Measurements from ENCODE around the gene RNPC3.

The RNPC3 gene

DNA sequence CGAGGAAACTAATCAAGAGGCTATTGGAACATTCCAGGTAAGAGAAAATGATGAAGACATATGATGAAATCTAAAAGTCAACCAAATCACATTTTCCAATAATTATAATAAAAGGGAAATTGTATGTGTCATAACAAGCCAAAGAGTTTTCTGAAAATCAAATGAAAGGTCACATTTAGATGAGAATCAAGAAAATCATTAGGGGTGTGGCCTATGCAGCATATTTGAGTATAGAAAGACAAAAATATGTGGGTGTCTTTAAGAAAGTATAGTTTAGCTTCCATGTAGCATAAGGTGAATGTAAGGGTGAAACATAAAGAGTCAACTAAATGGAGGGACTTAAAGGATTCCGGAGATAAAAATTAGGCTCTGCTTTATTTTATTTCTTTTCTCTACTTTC is 9.2 kb upstream of the RNPC3 start:
- Histone ChIP-seq H3F3A (ENCODE audit: control insufficient read depth, insufficient read depth) (no peaks in the 10 kb centered on the region), H3K4me2 (ENCODE audit: low read length) (no peak overlapping the region), H3K9me2 (replicated peaks; ENCODE audit: control insufficient read depth, low read length) (no peaks in the 10 kb centered on the region), H3K9me3 (ENCODE audit: control insufficient read depth, insufficient read depth, low read length) (no peaks in the 10 kb centered on the region), H3K79me2 (ENCODE audit: control insufficient read depth, low read length) (no peaks in the 10 kb centered on the region), H3K27ac (ENCODE audit: low read depth, low read length) (no peak overlapping the region), H3K4me3 (ENCODE audit: low read length) (no peak overlapping the region), H3K36me3 (ENCODE audit: control insufficient read depth, low read length) (no peaks in the 10 kb centered on the region), H3K4me1 (ENCODE audit: control insufficient read depth, low read length) (no peaks in the 10 kb centered on the region), H3K27me3 (ENCODE audit: control insufficient read depth, low read length) (no peaks in the 10 kb centered on the region), H4K20me1 (ENCODE audit: control insufficient read depth, insufficient read depth, low read depth, low read length) (no peaks in the 10 kb centered on the region)
- TF ChIP-seq EZH2phosphoT487 (IDR thresholded peaks at IDR 0.05; ENCODE audit: borderline replicate concordance, low read length), result no peak
- TF ChIP-seq, protein P1, sequence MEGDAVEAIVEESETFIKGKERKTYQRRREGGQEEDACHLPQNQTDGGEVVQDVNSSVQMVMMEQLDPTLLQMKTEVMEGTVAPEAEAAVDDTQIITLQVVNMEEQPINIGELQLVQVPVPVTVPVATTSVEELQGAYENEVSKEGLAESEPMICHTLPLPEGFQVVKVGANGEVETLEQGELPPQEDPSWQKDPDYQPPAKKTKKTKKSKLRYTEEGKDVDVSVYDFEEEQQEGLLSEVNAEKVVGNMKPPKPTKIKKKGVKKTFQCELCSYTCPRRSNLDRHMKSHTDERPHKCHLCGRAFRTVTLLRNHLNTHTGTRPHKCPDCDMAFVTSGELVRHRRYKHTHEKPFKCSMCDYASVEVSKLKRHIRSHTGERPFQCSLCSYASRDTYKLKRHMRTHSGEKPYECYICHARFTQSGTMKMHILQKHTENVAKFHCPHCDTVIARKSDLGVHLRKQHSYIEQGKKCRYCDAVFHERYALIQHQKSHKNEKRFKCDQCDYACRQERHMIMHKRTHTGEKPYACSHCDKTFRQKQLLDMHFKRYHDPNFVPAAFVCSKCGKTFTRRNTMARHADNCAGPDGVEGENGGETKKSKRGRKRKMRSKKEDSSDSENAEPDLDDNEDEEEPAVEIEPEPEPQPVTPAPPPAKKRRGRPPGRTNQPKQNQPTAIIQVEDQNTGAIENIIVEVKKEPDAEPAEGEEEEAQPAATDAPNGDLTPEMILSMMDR (IDR thresholded peaks at IDR 0.05; ENCODE audit: low read depth, low read length, poor library complexity, severe bottlenecking), result no peak

GRCh38 chr1:103516693-103517092 is 8.8 kb upstream of the RNPC3 start:
- H3F3A ChIP-seq (ENCODE audit: control insufficient read depth, insufficient read depth), result no peaks in the 10 kb centered on the region
- H3K9me2 ChIP-seq (replicated peaks; ENCODE audit: control insufficient read depth, low read length), result no peaks in the 10 kb centered on the region
- H3K4me1 ChIP-seq (ENCODE audit: control insufficient read depth, low read length), result no peaks in the 10 kb centered on the region
- no peaks in the 10 kb centered on the region for H4K20me1 ChIP-seq (ENCODE audit: control insufficient read depth, insufficient read depth, low read depth, low read length)
- no peak overlapping the region for H3K4me3 ChIP-seq (ENCODE audit: low read length)
- H3K4me2 ChIP-seq (ENCODE audit: low read length), result no peak overlapping the region
- no peak for TF ChIP-seq EZH2phosphoT487 (IDR thresholded peaks at IDR 0.05; ENCODE audit: borderline replicate concordance, low read length)
- TF ChIP-seq, protein P1 (IDR thresholded peaks at IDR 0.05; ENCODE audit: low read depth, low read length, poor library complexity, severe bottlenecking), result no peak
- no peaks in the 10 kb centered on the region for H3K79me2 ChIP-seq (ENCODE audit: control insufficient read depth, low read length)
- H3K9me3 ChIP-seq (ENCODE audit: control insufficient read depth, insufficient read depth, low read length), result no peaks in the 10 kb centered on the region
- H3K36me3 ChIP-seq (ENCODE audit: control insufficient read depth, low read length), result no peaks in the 10 kb centered on the region
- no peak overlapping the region for H3K27ac ChIP-seq (ENCODE audit: low read depth, low read length)
- H3K27me3 ChIP-seq (ENCODE audit: control insufficient read depth, low read length), result no peaks in the 10 kb centered on the region

- Histone ChIP-seq H3K36me3 (ENCODE audit: control insufficient read depth, low read length) (no peaks in the 10 kb centered on the region), H4K20me1 (ENCODE audit: control insufficient read depth, insufficient read depth, low read depth, low read length) (no peaks in the 10 kb centered on the region), H3K27me3 (ENCODE audit: control insufficient read depth, low read length) (no peaks in the 10 kb centered on the region), H3K9me3 (ENCODE audit: control insufficient read depth, insufficient read depth, low read length) (no peaks in the 10 kb centered on the region), H3K9me2 (replicated peaks; ENCODE audit: control insufficient read depth, low read length) (no peaks in the 10 kb centered on the region), H3K27ac (ENCODE audit: low read depth, low read length) (no peak overlapping the region), H3K4me1 (ENCODE audit: control insufficient read depth, low read length) (no peaks in the 10 kb centered on the region), H3F3A (ENCODE audit: control insufficient read depth, insufficient read depth) (no peaks in the 10 kb centered on the region), H3K4me2 (ENCODE audit: low read length) (no peak overlapping the region), H3K4me3 (ENCODE audit: low read length) (no peak overlapping the region), H3K79me2 (ENCODE audit: control insufficient read depth, low read length) (no peaks in the 10 kb centered on the region)
- TF ChIP-seq, protein P1 (IDR thresholded peaks at IDR 0.05; ENCODE audit: low read depth, low read length, poor library complexity, severe bottlenecking), result no peak
- TF ChIP-seq EZH2phosphoT487 (IDR thresholded peaks at IDR 0.05; ENCODE audit: borderline replicate concordance, low read length), result no peak
These were observed 8.0 kb upstream of the RNPC3 start for GRCh38 chr1:103517380-103518047.

All from DOHH2 (cell line).